ENCODE measurements around the gene CCDC142. TPM values are rescaled to one million over a fixed set of nuclear protein-coding genes. Genes with fewer than 3 reads are reported as not detected.
A peak's percentile ranks its signal among the peaks of the same experiment; 100 is the strongest.

Gene CCDC142
- total and polyA plus RNA-seq, 8 donors = 4.9 to 14.0 (median 6.0) TPM

DNA sequence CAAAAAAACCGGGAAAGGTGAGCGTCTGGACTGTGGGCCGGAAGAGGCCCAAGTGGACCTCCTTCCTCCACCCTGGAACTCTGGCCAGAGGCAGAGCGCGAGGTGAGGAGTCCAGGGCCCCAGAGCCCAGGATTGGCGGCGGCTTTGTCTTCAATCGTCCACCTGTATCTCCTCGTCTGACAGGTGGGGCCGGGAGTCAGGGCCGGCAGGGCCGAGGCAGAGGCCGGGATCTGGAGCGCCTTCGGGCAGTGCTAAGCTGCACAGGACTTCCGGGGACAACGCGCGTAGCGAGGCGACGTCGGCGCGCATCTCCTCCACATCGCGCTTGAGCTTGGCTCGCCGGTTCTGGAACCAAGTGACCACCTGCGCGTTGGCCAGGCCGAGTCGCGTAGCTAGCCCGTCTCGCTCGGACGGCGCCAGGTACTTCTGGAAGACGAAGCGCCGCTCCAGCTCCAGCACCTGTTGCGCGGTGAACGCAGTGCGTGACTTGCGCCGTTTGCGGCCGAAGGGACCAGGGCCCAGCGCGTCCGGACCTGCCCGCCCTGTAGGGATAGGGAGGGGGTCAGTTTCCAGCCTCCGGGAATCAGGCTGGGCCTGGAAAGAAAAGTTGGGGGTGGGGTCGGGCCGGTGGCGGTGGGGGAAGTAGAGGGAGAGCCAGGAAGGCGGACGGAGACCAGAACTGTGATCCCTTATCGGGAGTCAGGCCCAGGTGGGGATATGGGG lies 15.1 kb upstream of the CCDC142 start:
- peak overlapping the region; percentile 7 to 41 (median 20) for H3K4me3 ChIP-seq
- H3K27ac ChIP-seq = no peak overlapping the region
- intact Hi-C loops (cut with DNase I) = no loop called here
- WGBS, 2 donors = 6% methylated on average over 54 to 61 of the region's 61 CpGs
- FAIRE-seq = no peak
- H3K4me1 ChIP-seq = peaks cover 0 to 8% (median 6%) of the 10 kb centered on the region in 3 donors
- TF ChIP-seq, protein P1, sequence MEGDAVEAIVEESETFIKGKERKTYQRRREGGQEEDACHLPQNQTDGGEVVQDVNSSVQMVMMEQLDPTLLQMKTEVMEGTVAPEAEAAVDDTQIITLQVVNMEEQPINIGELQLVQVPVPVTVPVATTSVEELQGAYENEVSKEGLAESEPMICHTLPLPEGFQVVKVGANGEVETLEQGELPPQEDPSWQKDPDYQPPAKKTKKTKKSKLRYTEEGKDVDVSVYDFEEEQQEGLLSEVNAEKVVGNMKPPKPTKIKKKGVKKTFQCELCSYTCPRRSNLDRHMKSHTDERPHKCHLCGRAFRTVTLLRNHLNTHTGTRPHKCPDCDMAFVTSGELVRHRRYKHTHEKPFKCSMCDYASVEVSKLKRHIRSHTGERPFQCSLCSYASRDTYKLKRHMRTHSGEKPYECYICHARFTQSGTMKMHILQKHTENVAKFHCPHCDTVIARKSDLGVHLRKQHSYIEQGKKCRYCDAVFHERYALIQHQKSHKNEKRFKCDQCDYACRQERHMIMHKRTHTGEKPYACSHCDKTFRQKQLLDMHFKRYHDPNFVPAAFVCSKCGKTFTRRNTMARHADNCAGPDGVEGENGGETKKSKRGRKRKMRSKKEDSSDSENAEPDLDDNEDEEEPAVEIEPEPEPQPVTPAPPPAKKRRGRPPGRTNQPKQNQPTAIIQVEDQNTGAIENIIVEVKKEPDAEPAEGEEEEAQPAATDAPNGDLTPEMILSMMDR (IDR thresholded peaks at IDR 0.05) = no peak
- peak; percentile 26 to 65 (median 46) for ATAC-seq
- DNase-seq = peak in 3 of 6 donors; percentile 42 to 81 (median 71)
- no peaks in the 10 kb centered on the region for H3K36me3 ChIP-seq
- no peaks in the 10 kb centered on the region for H3K9me3 ChIP-seq
- H3K27me3 ChIP-seq = peaks cover 0 to 6% (median 0%) of the 10 kb centered on the region in 4 donors

DNA sequence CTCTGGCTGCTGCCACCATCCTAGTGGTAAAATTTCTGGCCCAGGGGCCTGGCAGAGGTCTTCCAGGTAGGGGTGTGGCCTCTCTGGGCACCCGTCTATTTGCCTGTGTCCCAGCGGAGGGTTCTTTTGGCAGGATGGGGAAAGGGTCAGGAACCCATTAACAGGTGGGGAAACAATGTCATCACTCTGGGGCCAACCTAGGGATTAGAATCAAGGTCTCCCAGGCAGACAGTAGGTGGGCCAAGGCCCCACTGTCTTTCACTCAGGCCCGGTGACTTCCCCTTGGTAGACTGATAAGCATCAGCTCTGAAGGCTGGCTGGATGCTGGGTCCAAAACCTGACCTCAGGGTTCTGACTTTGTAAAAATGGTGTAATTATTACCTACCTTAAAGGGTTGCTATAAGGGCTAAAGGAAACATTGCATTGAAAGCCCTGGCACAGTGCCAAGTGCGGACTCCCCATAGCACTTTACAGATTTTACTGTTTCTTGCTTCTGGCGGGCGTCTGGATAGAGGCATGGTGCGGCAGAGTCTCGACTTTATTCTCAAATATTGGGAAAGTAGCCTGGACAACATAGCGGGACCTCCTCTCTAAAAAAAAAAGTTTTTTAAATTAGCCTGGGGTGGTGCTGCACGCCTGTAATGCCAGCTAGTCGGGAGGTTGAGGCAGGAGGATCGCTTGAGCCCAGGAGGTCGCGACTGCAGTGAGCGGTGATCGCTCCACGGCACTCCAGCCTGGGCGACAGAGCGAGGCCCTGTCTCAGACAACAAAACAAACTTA lies 14.4 kb upstream of the CCDC142 start:
- Histone ChIP-seq H3K27me3 (peaks cover 0 to 6% (median 0%) of the 10 kb centered on the region in 4 donors), H3K4me1 (peaks cover 0 to 8% (median 6%) of the 10 kb centered on the region in 3 donors), H3K27ac (no peak overlapping the region), H3K9me3 (no peaks in the 10 kb centered on the region), H3K4me3 (peak overlapping the region in 1 of 4 donors; percentile 41), H3K36me3 (peaks cover 0 to 4% (median 0%) of the 10 kb centered on the region in 3 donors)
- WGBS, 2 donors = 67 to 70% methylated on average over 19 of the region's 19 CpGs
- peak in 1 of 6 donors; percentile 33 for DNase-seq
- ATAC-seq = no peak
- no peak for FAIRE-seq
- TF ChIP-seq, protein P1 (IDR thresholded peaks at IDR 0.05) = no peak
- intact Hi-C loops (cut with DNase I) = no loop called here

DNA sequence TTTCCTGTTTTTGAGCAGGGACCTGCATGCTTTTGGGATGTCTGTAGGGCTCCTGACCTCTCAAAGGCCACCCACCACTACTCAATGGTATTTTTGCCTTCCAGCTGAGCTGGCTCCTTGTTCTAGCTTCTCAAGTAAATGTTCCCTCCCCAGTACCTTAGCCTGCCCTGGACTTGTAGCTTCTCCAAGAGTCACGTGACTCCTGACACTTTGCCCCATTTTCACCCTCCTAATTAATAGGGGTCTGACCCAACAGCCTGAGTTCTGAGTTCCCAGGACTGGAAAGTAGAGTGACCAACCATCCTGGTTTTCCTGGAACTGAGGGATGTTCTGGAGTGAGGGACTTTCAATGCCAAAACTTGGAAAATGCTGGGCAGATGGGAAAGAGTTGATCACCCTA lies 12.6 kb upstream of the CCDC142 start:
- H3K4me1 ChIP-seq = peaks cover 0 to 8% (median 6%) of the 10 kb centered on the region in 3 donors
- H3K36me3 ChIP-seq = peaks cover 0 to 22% (median 14%) of the 10 kb centered on the region in 3 donors
- WGBS, 2 donors = 74 to 78% methylated on average over 1 of the region's 1 CpG
- ATAC-seq = no peak
- no peaks in the 10 kb centered on the region for H3K9me3 ChIP-seq
- no peak overlapping the region for H3K27ac ChIP-seq
- intact Hi-C loops (cut with DNase I) = no loop called here
- TF ChIP-seq, protein P1 (IDR thresholded peaks at IDR 0.05) = no peak
- FAIRE-seq = no peak
- DNase-seq = no peak
- H3K4me3 ChIP-seq = no peak overlapping the region
- H3K27me3 ChIP-seq = peaks cover 0 to 6% (median 0%) of the 10 kb centered on the region in 4 donors

DNA sequence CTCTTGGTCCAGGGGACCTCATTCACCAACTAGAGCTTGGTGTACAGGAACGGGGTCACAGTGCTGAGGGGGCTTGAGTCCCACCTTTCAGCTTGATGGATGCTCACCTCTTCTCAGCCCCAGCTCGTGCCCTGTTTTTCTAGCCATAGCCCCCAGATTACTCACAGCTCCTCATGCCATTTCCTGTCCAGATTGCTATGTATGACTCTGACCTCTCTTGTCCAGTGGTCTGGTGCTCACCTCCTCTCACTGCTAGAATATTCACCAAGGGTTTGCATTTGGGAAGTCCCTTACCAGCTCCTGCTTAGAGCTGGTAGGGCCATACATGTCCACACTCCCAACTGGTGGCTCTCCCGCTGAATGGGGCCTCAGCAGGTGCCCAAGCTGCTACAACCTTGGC lies 10.7 kb upstream of the CCDC142 start:
- H3K36me3 ChIP-seq = peaks cover 0 to 24% (median 14%) of the 10 kb centered on the region in 3 donors
- no peak overlapping the region for H3K27ac ChIP-seq
- no peak overlapping the region for H3K4me3 ChIP-seq
- WGBS, 2 donors = 88 to 97% methylated on average over 3 of the region's 3 CpGs
- no peak for FAIRE-seq
- TF ChIP-seq, protein P1 (IDR thresholded peaks at IDR 0.05) = no peak
- peaks cover 0 to 6% (median 3%) of the 10 kb centered on the region in 3 donors for H3K4me1 ChIP-seq
- no peak for ATAC-seq
- no peaks in the 10 kb centered on the region for H3K9me3 ChIP-seq
- no peak for DNase-seq
- intact Hi-C loops (cut with DNase I) = no loop called here
- no peaks in the 10 kb centered on the region for H3K27me3 ChIP-seq

Data from pancreas (tissue), 10 donors.